Heart right ventricle (tissue), 16 donors: Measurements from ENCODE around the gene CLIP4. TPM values are rescaled to one million over a fixed set of nuclear protein-coding genes. Genes with fewer than 3 reads are reported as not detected.

Source experiments
- ATAC-seq, 8 donors: fragments of 200-7000 bp; cut with Tn5 transposase; one replicate each; pipeline ENCODE4 v1.9.1; 2020; ENCODE audit warnings: mild to moderate bottlenecking in 8 of 8, moderate library complexity in 8 of 8, moderate number of reproducible peaks in 1 of 8
- DNase-seq, 2 donors: peaks; one replicate each; pipeline ENCODE4 v3.0.0-alpha.2; 2020
- H3K27ac ChIP-seq, 10 donors: fragments of 200-600 bp; sonication (generic) in 2 of 10; one replicate each; pipeline versions ENCODE4 v1.5.0 to v1.8.0; 2020 to 2022; ENCODE audit warnings: mild to moderate bottlenecking in 3 of 10
- H3K27me3 ChIP-seq, 7 donors: fragments of 200-600 bp; one replicate each; pipeline ENCODE4 v1.8.0; 2021 to 2022; ENCODE audit warnings: mild to moderate bottlenecking in 2 of 7
- H3K36me3 ChIP-seq, 9 donors: fragments of 200-600 bp; sonication (generic) in 1 of 9; one replicate each; pipeline versions ENCODE4 v1.5.0 to v1.8.0; 2020 to 2022; ENCODE audit warnings: mild to moderate bottlenecking in 2 of 9
- H3K4me1 ChIP-seq, 9 donors: fragments of 200-600 bp; sonication (generic) in 1 of 9; one replicate each; pipeline versions ENCODE4 v1.5.0 to v1.8.0; 2020 to 2022; ENCODE audit warnings: mild to moderate bottlenecking in 4 of 9
- H3K4me3 ChIP-seq, 10 donors: fragments of 200-600 bp; sonication (generic) in 2 of 10; one replicate each; pipeline versions ENCODE4 v1.5.0 to v1.8.0; 2020 to 2022; ENCODE audit warnings: mild to moderate bottlenecking in 7 of 10, moderate library complexity in 2 of 10
- H3K9me3 ChIP-seq, 11 donors: fragments of 200-600 bp in 10 of 11; sonication (generic) in 2 of 11; one replicate each; pipeline versions ENCODE4 v1.5.0 to v1.8.0; 2013 to 2022; ENCODE audit warnings: mild to moderate bottlenecking in 2 of 11, control low read depth in 1 of 11, moderate library complexity in 1 of 11
- WGBS, 2 donors: extraction: QIAGEN DNeasy Blood & Tissue Kit; methylation state at CpG; one replicate each; pipeline ENCODE4 v1.1.7; 2013; ENCODE audit warnings: inconsistent platforms in 1 of 2; 5-methylcytosine and 5-hydroxymethylcytosine counted together
- intact Hi-C, 10 donors: fragments of 100-400 bp; cut with DNase I; formaldehyde crosslinking; loops; one replicate each; pipeline versions ENCODE4 v1.11.1 to v1.14.2; 2022
- polyA plus RNA-seq, 2 donors: library from polyadenylated mRNA; stranded (reverse); fragments of 200-250 nt; gene quantifications; one replicate each; pipeline ENCODE4 v1.2.3, GENCODE V29; 2013
- total RNA-seq, 10 donors: library from RNA; stranded (reverse); fragmentation: NEBNext Ultra II Directional in 3 of 10; extraction: Animal tissue kit (Norgen Biotek cat#: 25700) in 3 of 10; gene quantifications; one replicate each; pipeline versions ENCODE4 v1.2.1 to v1.2.4, GENCODE V29; 2021 to 2023
- TF ChIP-seq, protein P1 (sequence below), 9 donors: fragments of 200-600 bp; sonication (generic) in 2 of 9; IDR thresholded peaks; one replicate each; pipeline versions ENCODE4 v1.5.0 to v1.8.0; 2021 to 2022; ENCODE audit warnings: antibody characterized with exemption in 9 of 9, mild to moderate bottlenecking in 5 of 9, moderate library complexity in 1 of 9
- donor health status: Arrhythmogenic right ventricular cardiomyopathy.
- donor health status: ischemic (EF 13 %, LVEDD 7.1; RV severe dilation, severe dysfunction).
- donor health status: healthy with polysubstance abuse.
- donor health status: DM: no; HTN: yes; CAD: no.
- donor health status: DM: no; HTN: no; CAD: no.
- donor health status: ischemic (EF 25% LVEDD 6.9; RV normal size, moderate dysfunction).
- donor health status: ischemic (EF 25% LVEDD 5.7; RV mildly dilated, moderate dysfunction).
- donor health status: healthy.
- donor health status: DM: yes; HTN: yes; CAD: no.
- donor health status: Ischemic cardiomyopathy.
- donor health status: ischemic (EF 35%, LVEDD 5.7; RV mildly dilated, moderate dysfunction).
- donor health status: nonischemic (EF 11% LVEDD 7.7; RV severe dilation, severe dysfunction).
- donor health status: DM: yes; HTN: yes; CAD: no.
- donor health status: PGD.
- donor health status: ischemic (EF 29% LVEDD 5.4; RV normal size, mild dysfunction).
- donor health status: nonischemic (EF 23%, LVEDD 6.1; RV moderate dilation, normal function).

The CLIP4 gene
- total and polyA plus RNA-seq, 12 donors: 8.3 to 55.2 (median 42.8) TPM

DNA sequence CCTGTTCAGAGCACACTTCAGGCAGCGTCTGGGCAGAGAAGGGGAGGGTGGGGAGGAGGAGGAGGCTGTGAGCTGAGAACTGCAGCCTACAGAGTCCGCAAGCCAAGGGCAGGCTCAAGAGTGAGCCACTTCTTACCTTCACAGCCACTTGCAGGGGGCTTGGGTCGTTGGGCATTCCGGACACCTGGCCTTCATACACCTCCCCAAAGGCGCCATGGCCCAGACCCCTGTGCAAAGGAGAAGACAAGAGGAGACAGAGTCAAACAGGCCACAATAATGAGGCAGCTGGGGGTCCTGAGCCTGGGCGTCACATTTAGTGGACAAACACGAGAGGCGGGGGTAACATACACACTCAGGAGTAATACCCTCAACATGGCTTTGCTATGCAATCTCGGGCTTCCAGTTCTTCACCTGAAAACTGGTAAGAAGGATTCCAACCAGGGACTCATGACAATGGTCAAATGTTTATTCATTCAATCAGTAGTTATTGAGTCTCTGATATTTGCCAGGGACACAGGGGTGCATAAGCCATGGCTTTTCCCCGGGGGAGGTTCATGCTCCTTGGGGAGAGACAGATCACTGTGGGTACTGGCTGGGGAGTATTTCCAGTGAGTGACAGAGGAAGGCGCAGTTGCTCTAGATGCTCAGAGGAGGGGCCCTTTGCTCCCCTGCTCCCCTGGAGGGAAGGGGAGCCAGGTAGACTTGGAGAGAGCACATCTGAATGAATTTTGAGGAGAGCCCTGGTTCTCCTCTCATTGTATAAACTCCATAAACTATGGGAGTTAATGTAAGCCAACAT is 107.4 kb downstream of the CLIP4 start:
- WGBS, 2 donors: 80 to 86% methylated on average over 11 of the region's 11 CpGs
- ATAC-seq: no peak

DNA sequence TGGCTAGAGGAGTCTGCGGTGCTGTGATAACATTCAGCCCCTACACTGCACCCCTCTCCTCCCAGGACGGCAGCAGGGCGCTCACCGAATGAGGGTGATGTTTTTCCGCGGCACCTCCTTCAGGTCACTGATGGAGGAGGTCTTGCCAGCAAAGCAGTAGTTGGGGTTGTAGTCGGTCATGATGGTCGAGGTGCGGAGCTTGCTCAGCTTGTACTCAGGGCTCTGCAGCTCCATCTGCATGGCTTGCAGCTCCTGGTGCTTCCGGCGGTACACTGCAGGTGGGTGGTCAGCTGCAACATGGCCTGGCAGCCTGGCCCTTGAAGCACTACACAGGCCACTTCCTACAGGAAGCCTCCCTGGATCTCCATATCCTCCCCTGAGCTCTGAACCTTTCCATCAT is 108.0 kb downstream of the CLIP4 start:
- Histone ChIP-seq H3K36me3 (no peaks in the 10 kb centered on the region), H3K27ac (no peak overlapping the region), H3K4me3 (no peak overlapping the region), H3K9me3 (no peaks in the 10 kb centered on the region), H3K4me1 (peaks cover 0 to 18% (median 0%) of the 10 kb centered on the region in 9 donors), H3K27me3 (peaks cover 0 to 49% (median 34%) of the 10 kb centered on the region in 7 donors)
- TF ChIP-seq, protein P1, sequence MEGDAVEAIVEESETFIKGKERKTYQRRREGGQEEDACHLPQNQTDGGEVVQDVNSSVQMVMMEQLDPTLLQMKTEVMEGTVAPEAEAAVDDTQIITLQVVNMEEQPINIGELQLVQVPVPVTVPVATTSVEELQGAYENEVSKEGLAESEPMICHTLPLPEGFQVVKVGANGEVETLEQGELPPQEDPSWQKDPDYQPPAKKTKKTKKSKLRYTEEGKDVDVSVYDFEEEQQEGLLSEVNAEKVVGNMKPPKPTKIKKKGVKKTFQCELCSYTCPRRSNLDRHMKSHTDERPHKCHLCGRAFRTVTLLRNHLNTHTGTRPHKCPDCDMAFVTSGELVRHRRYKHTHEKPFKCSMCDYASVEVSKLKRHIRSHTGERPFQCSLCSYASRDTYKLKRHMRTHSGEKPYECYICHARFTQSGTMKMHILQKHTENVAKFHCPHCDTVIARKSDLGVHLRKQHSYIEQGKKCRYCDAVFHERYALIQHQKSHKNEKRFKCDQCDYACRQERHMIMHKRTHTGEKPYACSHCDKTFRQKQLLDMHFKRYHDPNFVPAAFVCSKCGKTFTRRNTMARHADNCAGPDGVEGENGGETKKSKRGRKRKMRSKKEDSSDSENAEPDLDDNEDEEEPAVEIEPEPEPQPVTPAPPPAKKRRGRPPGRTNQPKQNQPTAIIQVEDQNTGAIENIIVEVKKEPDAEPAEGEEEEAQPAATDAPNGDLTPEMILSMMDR (IDR thresholded peaks at IDR 0.05): no peak
- ATAC-seq (no peak), DNase-seq (no peak)
- WGBS, 2 donors: 87 to 88% methylated on average over 11 of the region's 11 CpGs
- intact Hi-C loops: no loop called here

More for the DNA sequence above, 107.4 kb downstream of the CLIP4 start:
- Histone ChIP-seq H3K27me3 (peaks cover 0 to 43% (median 27%) of the 10 kb centered on the region in 7 donors), H3K27ac (no peak overlapping the region), H3K4me3 (no peak overlapping the region), H3K4me1 (peaks cover 0 to 18% (median 0%) of the 10 kb centered on the region in 9 donors), H3K36me3 (no peaks in the 10 kb centered on the region), H3K9me3 (no peaks in the 10 kb centered on the region)
- TF ChIP-seq, protein P1 (IDR thresholded peaks at IDR 0.05): no peak
- no peak for DNase-seq
- intact Hi-C loops: no loop called here

DNA sequence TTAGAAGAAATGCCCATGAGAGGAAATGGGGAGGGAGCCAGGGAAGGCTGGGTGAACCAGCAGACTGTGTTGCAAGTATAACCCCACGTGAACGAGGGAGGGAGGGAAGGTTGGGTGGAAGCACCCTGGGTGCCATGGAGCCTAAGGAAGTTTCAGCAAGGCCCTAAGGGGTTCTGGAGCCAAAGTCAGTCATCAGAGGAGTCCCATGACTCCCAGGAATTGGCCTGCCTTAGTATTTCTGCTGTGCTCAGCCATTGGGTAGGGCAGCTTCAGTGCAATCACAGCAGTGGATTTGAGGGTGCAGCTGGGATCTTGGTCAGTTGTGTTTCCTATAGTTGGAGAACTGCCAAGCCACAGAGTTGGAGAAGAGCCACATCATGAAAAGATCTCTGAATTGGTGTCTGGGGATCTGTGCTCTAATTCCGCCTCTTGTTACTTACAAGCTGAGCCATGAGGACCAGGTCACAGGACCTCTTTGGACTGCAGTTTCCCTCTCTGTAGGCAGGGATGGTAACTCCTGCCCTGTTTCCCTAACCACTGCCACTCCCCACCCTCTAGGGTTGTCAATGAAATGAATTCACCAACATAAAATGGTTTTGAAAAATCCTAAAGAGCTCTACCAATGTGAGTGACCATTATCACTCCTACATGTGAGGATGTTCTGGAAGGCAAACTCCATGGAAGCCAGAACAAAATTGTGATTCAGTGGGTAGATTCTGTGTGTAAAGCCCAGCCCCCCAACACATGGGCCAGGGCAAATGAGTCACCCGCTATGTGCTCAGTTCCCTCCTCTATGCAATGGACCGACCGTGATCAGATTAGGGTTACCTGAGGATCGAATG is 108.9 kb downstream of the CLIP4 start:
- ATAC-seq (peak; percentile 42 to 79 (median 66)), DNase-seq (peak in 1 of 2 donors; percentile 34)
- Histone ChIP-seq H3K27me3 (peaks cover 0 to 58% (median 36%) of the 10 kb centered on the region in 7 donors), H3K9me3 (no peaks in the 10 kb centered on the region), H3K4me1 (peaks cover 0 to 18% (median 0%) of the 10 kb centered on the region in 9 donors), H3K4me3 (no peak overlapping the region), H3K36me3 (no peaks in the 10 kb centered on the region), H3K27ac (no peak overlapping the region)
- 76 to 79% methylated on average over 7 of the region's 7 CpGs for WGBS, 2 donors
- intact Hi-C loops: no loop called here
- TF ChIP-seq, protein P1 (IDR thresholded peaks at IDR 0.05): no peak
